ENCODE measurements around the gene ADAM29. TPM values are rescaled to one million over a fixed set of nuclear protein-coding genes. Genes with fewer than 3 reads are reported as not detected.
"Not testable (repeated sequence)": the region's sequence is repeated elsewhere in the genome, so short reads cannot be mapped to it uniquely, and the experiment has no call there.

The ADAM29 gene
- total RNA-seq, 1 donor from 2014 or later, result not detected

- DNase-seq, result no peak
These were observed 54.8 kb downstream of the ADAM29 start for GRCh38 chr4:174972911-174973310.

GRCh38 chr4:174973336-174973735, 55.2 kb downstream of the ADAM29 start:
- DNase-seq, result no peak

- no peak for DNase-seq
These were observed 65.1 kb downstream of the ADAM29 start for GRCh38 chr4:174983128-174983750.

GRCh38 chr4:174983870-174984269, 65.7 kb downstream of the ADAM29 start:
- not testable (repeated sequence) for DNase-seq

- DNase-seq, result no peak
These were observed 71.6 kb downstream of the ADAM29 start for GRCh38 chr4:174989791-174990190.

- DNase-seq, result no peak
These were observed 75.8 kb downstream of the ADAM29 start for GRCh38 chr4:174993916-174994315.

- no peak for DNase-seq
These were observed 77.9 kb downstream of the ADAM29 start for GRCh38 chr4:174996079-174996478.

- no peak for DNase-seq
These were observed 81.2 kb downstream of the ADAM29 start for GRCh38 chr4:174999407-174999806.

- DNase-seq, result no peak
These were observed 99.6 kb downstream of the ADAM29 start for GRCh38 chr4:175017751-175018150.

GRCh38 chr4:175019447-175019846, 101.3 kb downstream of the ADAM29 start:
- DNase-seq, result not testable (repeated sequence)

Small RNAs within 50 kb of the gene (small RNA-seq; reads per million reads assigned to genes)
- gene AC105914.1 (ENCODE audit: low replicate concordance), result not detected

Other genes starting within 250 kb of the ADAM29 start
- gene GLRA3, start 89.1 kb upstream of the ADAM29 start, total RNA-seq, result not detected

All from tongue (tissue), 3 donors.